Mesodermal cell (in vitro differentiated cells): ENCODE results near the gene OR7E24. TPM values are rescaled to one million over a fixed set of nuclear protein-coding genes. Genes with fewer than 3 reads are reported as not detected.
A peak's percentile ranks its signal among the peaks of the same experiment; 100 is the strongest.
"Not testable (repeated sequence)": the region's sequence is repeated elsewhere in the genome, so short reads cannot be mapped to it uniquely, and the experiment has no call there.

ENCODE experiments used
- H3K27ac ChIP-seq: 2 replicates; pipeline ENCODE4 v1.7.0; 2013; ENCODE audit warnings: mild to moderate bottlenecking, low read depth, low read length, moderate library complexity; ENCODE audit not compliant: severe bottlenecking
- H3K36me3 ChIP-seq: 2 replicates; pipeline ENCODE4 v1.7.1; 2013; ENCODE audit warnings: mild to moderate bottlenecking, low read length, moderate library complexity; ENCODE audit not compliant: control insufficient read depth, insufficient read depth
- H3K4me1 ChIP-seq: one replicate; pipeline ENCODE4 v1.7.1; 2013; ENCODE audit warnings: mild to moderate bottlenecking, low read length; ENCODE audit not compliant: insufficient read depth, control insufficient read depth, poor library complexity, severe bottlenecking
- H3K4me3 ChIP-seq: 2 replicates; pipeline ENCODE4 v1.7.0; 2013; ENCODE audit warnings: low read length, control low read depth, mild to moderate bottlenecking; ENCODE audit not compliant: insufficient read depth, poor library complexity, severe bottlenecking; ENCODE audit errors: extremely low read depth
- H3K9me3 ChIP-seq: 2 replicates; pipeline ENCODE4 v1.7.1; 2013; ENCODE audit warnings: mild to moderate bottlenecking, low read length, moderate library complexity; ENCODE audit not compliant: control insufficient read depth
- WGBS, 2 experiments: methylation state at CpG; one replicate each; pipeline ENCODE4 v1.1.5; 2013; ENCODE audit warnings: missing lambda C conversion rate in 2 of 2; ENCODE audit not compliant: insufficient coverage in 2 of 2; 5-methylcytosine and 5-hydroxymethylcytosine counted together
- polyA plus RNA-seq, 2 experiments: library from polyadenylated mRNA; stranded (reverse); fragments of 50-300 nt; gene quantifications; one replicate each; pipeline ENCODE4 v1.2.3, GENCODE V29; 2013

OR7E24 gene
- polyA plus RNA-seq (2013, experiment 1 of 2) = not detected
- polyA plus RNA-seq (2013, experiment 2 of 2) = not detected

- Histone ChIP-seq H3K4me3 (no peak within 1 kb of the TSS), H3K36me3 (no peaks in the 10 kb centered on the region), H3K27ac (no peak within 1 kb of the TSS), H3K9me3 (peaks cover 37% of the 10 kb centered on the region), H3K4me1 (no peaks in the 10 kb centered on the region)
- no CpG with 5 or more reads among the region's 1 CpG for WGBS, 2 experiments
These were observed at the start of gene OR7E24 for GRCh38 chr19:9250630-9251029. Gene OR7E24, plus strand, starts transcription at chr19:9250930. Its CDS starts 114 bp downstream, at chr19:9251044.

GRCh38 chr19:9205501-9206113, 45.1 kb upstream of the OR7E24 start:
- no peak overlapping the region for H3K27ac ChIP-seq
- H3K9me3 ChIP-seq = peaks cover 6% of the 10 kb centered on the region
- H3K36me3 ChIP-seq = no peaks in the 10 kb centered on the region
- 33 to 34% methylated on average over 9 to 11 of the region's 13 CpGs for WGBS, 2 experiments
- H3K4me3 ChIP-seq = no peak overlapping the region
- H3K4me1 ChIP-seq = no peaks in the 10 kb centered on the region

GRCh38 chr19:9219489-9219888, 31.2 kb upstream of the OR7E24 start, which contains the start of gene OR7D4:
Gene OR7D4, minus strand, starts transcription at chr19:9219589. Its CDS starts 4,752 bp downstream, at chr19:9214837.
- Histone ChIP-seq H3K9me3 (peaks cover 44% of the 10 kb centered on the region), H3K4me1 (no peaks in the 10 kb centered on the region), H3K27ac (no peak within 1 kb of the TSS), H3K36me3 (no peaks in the 10 kb centered on the region), H3K4me3 (no peak within 1 kb of the TSS)
- WGBS, 2 experiments = 17% methylated on average over 1 of the region's 3 CpGs; no CpG with 5 or more reads in 1 of the 2 experiments

GRCh38 chr19:9251236-9251635, 506 bp downstream of the OR7E24 start:
- no peaks in the 10 kb centered on the region for H3K36me3 ChIP-seq
- no peak overlapping the region for H3K4me3 ChIP-seq
- no peak overlapping the region for H3K27ac ChIP-seq
- WGBS, 2 experiments = 64 to 74% methylated on average over 4 to 5 of the region's 5 CpGs
- H3K9me3 ChIP-seq = peaks cover 42% of the 10 kb centered on the region
- H3K4me1 ChIP-seq = no peaks in the 10 kb centered on the region

GRCh38 chr19:9283485-9283884, 32.8 kb downstream of the OR7E24 start:
- 92 to 98% methylated on average over 10 to 23 of the region's 38 CpGs for WGBS, 2 experiments
- H3K36me3 ChIP-seq, H3K4me1 ChIP-seq, H3K27ac ChIP-seq, H3K4me3 ChIP-seq: not testable (repeated sequence)
- peaks cover 50% of the 10 kb centered on the region for H3K9me3 ChIP-seq

- Histone ChIP-seq H3K4me3 (no peak overlapping the region), H3K9me3 (peaks cover 59% of the 10 kb centered on the region)
- WGBS, 2 experiments = 80% methylated on average over 1 of the region's 2 CpGs; no CpG with 5 or more reads in 1 of the 2 experiments
These were observed 38.6 kb downstream of the OR7E24 start for GRCh38 chr19:9289231-9289884.

GRCh38 chr19:9295411-9295849, 44.7 kb downstream of the OR7E24 start:
- Histone ChIP-seq H3K27ac (peak overlapping the region; percentile 72), H3K36me3 (peaks cover 76% of the 10 kb centered on the region), H3K4me1 (no peaks in the 10 kb centered on the region), H3K4me3 (no peak overlapping the region), H3K9me3 (peaks cover 75% of the 10 kb centered on the region)
- WGBS, 2 experiments = 100% methylated on average over 1 of the region's 4 CpGs

More at GRCh38 chr19:9289231-9289884, 38.6 kb downstream of the OR7E24 start:
- Histone ChIP-seq H3K4me1 (no peaks in the 10 kb centered on the region), H3K36me3 (peaks cover 17% of the 10 kb centered on the region), H3K27ac (no peak overlapping the region)

- no peaks in the 10 kb centered on the region for H3K4me1 ChIP-seq
- 100% methylated on average over 1 of the region's 2 CpGs for WGBS, 2 experiments
- H3K27ac ChIP-seq = peak overlapping the region; percentile 72
- H3K36me3 ChIP-seq = peaks cover 85% of the 10 kb centered on the region
- H3K4me3 ChIP-seq = no peak overlapping the region
- peaks cover 84% of the 10 kb centered on the region for H3K9me3 ChIP-seq
These were observed 45.6 kb downstream of the OR7E24 start for GRCh38 chr19:9296336-9296735.
